Esophagus squamous epithelium (tissue), 5 donors: ENCODE measurements around the gene CDK15. TPM values are rescaled to one million over a fixed set of nuclear protein-coding genes. Genes with fewer than 3 reads are reported as not detected.

Source experiments
- DNase-seq: peaks from one replicate; lab custom pipeline; 2025; lab: John Stamatoyannopoulos, UW
- H3K27ac ChIP-seq, 4 donors: fragments of 200-600 bp; sonication (generic); one replicate each; pipeline ENCODE4 v1.5.1; 2016 to 2019; ENCODE audit warnings: mild to moderate bottlenecking in 1 of 4
- H3K27me3 ChIP-seq, 4 donors: fragments of 200-600 bp; sonication (generic); 1 replicate in 3 of 4; 2 replicates in 1 of 4; pipeline versions ENCODE4 v1.5.1 to v1.6.0; 2017 to 2021; ENCODE audit warnings: antibody characterized with exemption in 1 of 4
- H3K36me3 ChIP-seq, 3 donors: fragments of 200-600 bp; sonication (generic); one replicate each; pipeline ENCODE4 v1.5.1; 2016 to 2019
- H3K4me1 ChIP-seq, 3 donors: fragments of 200-600 bp; sonication (generic); one replicate each; pipeline ENCODE4 v1.5.1; 2017 to 2019
- H3K4me3 ChIP-seq, 4 donors: fragments of 200-600 bp; sonication (generic); 1 replicate in 3 of 4; 2 replicates in 1 of 4; pipeline ENCODE4 v1.5.1; 2016 to 2019; ENCODE audit warnings: mild to moderate bottlenecking in 2 of 4, moderate library complexity in 1 of 4
- H3K9me3 ChIP-seq, 3 donors: fragments of 200-600 bp; sonication (generic); one replicate each; pipeline ENCODE4 v1.5.1; 2016 to 2019
- CTCF ChIP-seq, 6 experiments: fragments of 450-650 bp in 4 of 6; fragments of 200-600 bp in 2 of 6; sonication (generic) in 2 of 6; IDR thresholded peaks; one replicate each; pipeline ENCODE4 v1.5.1; 2016 to 2019; ENCODE audit warnings: antibody characterized with exemption in 6 of 6, mild to moderate bottlenecking in 4 of 6, moderate library complexity in 4 of 6
- POLR2A ChIP-seq, 4 donors: fragments of 450-650 bp; IDR thresholded peaks; one replicate each; pipeline ENCODE4 v1.6.1; 2017; ENCODE audit warnings: antibody characterized with exemption in 4 of 4, mild to moderate bottlenecking in 4 of 4, moderate library complexity in 3 of 4
- WGBS, 2 donors: methylation state at CpG; one replicate each; pipeline ENCODE4 v1.1.5; 2018; 5-methylcytosine and 5-hydroxymethylcytosine counted together
- intact Hi-C: fragments of 100-400 bp; cut with DNase I; formaldehyde crosslinking; loops from one replicate; pipeline ENCODE4 v1.15.0; 2022
- total RNA-seq, 4 donors: library from RNA; depleted of rRNA; stranded (reverse); fragments of >200 nt; gene quantifications; one replicate each; pipeline ENCODE4 v1.1.0, GENCODE V29; 2016
- donor health status: DM: yes; HTN: yes; CAD: no.

Gene CDK15
- total RNA-seq, 4 donors from 2014 or later = 0.23 to 6.1 TPM; not detected in 2

GRCh38 chr2:201789395-201789794 lies 16.9 kb upstream of the CDK15 start:
- H3K27ac ChIP-seq = no peak overlapping the region
- H3K36me3 ChIP-seq = no peaks in the 10 kb centered on the region
- H3K27me3 ChIP-seq = no peaks in the 10 kb centered on the region
- no peaks in the 10 kb centered on the region for H3K4me1 ChIP-seq
- DNase-seq = no peak
- no peak overlapping the region for H3K4me3 ChIP-seq
- TF ChIP-seq CTCF (IDR thresholded peaks at IDR 0.05) = no peak
- no peak for TF ChIP-seq POLR2A (IDR thresholded peaks at IDR 0.05)
- H3K9me3 ChIP-seq = no peaks in the 10 kb centered on the region
- intact Hi-C loops = no loop called here
- 58 to 88% methylated on average over 2 of the region's 2 CpGs for WGBS, 2 donors

GRCh38 chr2:201790291-201790690 lies 16.0 kb upstream of the CDK15 start:
- no peak for DNase-seq
- TF ChIP-seq POLR2A (IDR thresholded peaks at IDR 0.05) = no peak
- no peak for TF ChIP-seq CTCF (IDR thresholded peaks at IDR 0.05)
- Histone ChIP-seq H3K36me3 (no peaks in the 10 kb centered on the region), H3K4me1 (no peaks in the 10 kb centered on the region), H3K27me3 (no peaks in the 10 kb centered on the region), H3K4me3 (no peak overlapping the region), H3K9me3 (no peaks in the 10 kb centered on the region), H3K27ac (no peak overlapping the region)
- 81 to 87% methylated on average over 3 of the region's 3 CpGs for WGBS, 2 donors
- intact Hi-C loops = no loop called here

- TF ChIP-seq POLR2A (IDR thresholded peaks at IDR 0.05) (no peak), CTCF (IDR thresholded peaks at IDR 0.05) (no peak)
- Histone ChIP-seq H3K27me3 (no peaks in the 10 kb centered on the region), H3K4me3 (no peak overlapping the region), H3K9me3 (no peaks in the 10 kb centered on the region), H3K4me1 (no peaks in the 10 kb centered on the region), H3K36me3 (no peaks in the 10 kb centered on the region), H3K27ac (no peak overlapping the region)
- DNase-seq = no peak
- intact Hi-C loops = no loop called here
- 77 to 87% methylated on average over 2 of the region's 2 CpGs for WGBS, 2 donors
Measured at GRCh38 chr2:201790989-201791388, 15.3 kb upstream of the CDK15 start.

- H3K27ac ChIP-seq = no peak overlapping the region
- DNase-seq = no peak
- H3K9me3 ChIP-seq = no peaks in the 10 kb centered on the region
- WGBS, 2 donors = 73 to 84% methylated on average over 1 of the region's 1 CpG
- H3K4me3 ChIP-seq = no peak overlapping the region
- intact Hi-C loops = no loop called here
- TF ChIP-seq POLR2A (IDR thresholded peaks at IDR 0.05) (no peak), CTCF (IDR thresholded peaks at IDR 0.05) (no peak)
- no peaks in the 10 kb centered on the region for H3K36me3 ChIP-seq
- no peaks in the 10 kb centered on the region for H3K27me3 ChIP-seq
- H3K4me1 ChIP-seq = no peaks in the 10 kb centered on the region
Measured at GRCh38 chr2:201793631-201794030, 12.7 kb upstream of the CDK15 start.

- Histone ChIP-seq H3K27ac (no peak overlapping the region), H3K4me1 (no peaks in the 10 kb centered on the region), H3K4me3 (no peak overlapping the region), H3K9me3 (no peaks in the 10 kb centered on the region), H3K27me3 (no peaks in the 10 kb centered on the region), H3K36me3 (no peaks in the 10 kb centered on the region)
- intact Hi-C loops = no loop called here
- 79 to 83% methylated on average over 4 to 6 of the region's 6 CpGs for WGBS, 2 donors
- TF ChIP-seq POLR2A (IDR thresholded peaks at IDR 0.05) (no peak), CTCF (IDR thresholded peaks at IDR 0.05) (no peak)
- DNase-seq = no peak
Measured at GRCh38 chr2:201794294-201794693, 12.0 kb upstream of the CDK15 start.
